ENCODE data around the gene ARHGAP45.
"Not testable (repeated sequence)": the region's sequence is repeated elsewhere in the genome, so short reads cannot be mapped to it uniquely, and the experiment has no call there.

ARHGAP45 gene, protein sequence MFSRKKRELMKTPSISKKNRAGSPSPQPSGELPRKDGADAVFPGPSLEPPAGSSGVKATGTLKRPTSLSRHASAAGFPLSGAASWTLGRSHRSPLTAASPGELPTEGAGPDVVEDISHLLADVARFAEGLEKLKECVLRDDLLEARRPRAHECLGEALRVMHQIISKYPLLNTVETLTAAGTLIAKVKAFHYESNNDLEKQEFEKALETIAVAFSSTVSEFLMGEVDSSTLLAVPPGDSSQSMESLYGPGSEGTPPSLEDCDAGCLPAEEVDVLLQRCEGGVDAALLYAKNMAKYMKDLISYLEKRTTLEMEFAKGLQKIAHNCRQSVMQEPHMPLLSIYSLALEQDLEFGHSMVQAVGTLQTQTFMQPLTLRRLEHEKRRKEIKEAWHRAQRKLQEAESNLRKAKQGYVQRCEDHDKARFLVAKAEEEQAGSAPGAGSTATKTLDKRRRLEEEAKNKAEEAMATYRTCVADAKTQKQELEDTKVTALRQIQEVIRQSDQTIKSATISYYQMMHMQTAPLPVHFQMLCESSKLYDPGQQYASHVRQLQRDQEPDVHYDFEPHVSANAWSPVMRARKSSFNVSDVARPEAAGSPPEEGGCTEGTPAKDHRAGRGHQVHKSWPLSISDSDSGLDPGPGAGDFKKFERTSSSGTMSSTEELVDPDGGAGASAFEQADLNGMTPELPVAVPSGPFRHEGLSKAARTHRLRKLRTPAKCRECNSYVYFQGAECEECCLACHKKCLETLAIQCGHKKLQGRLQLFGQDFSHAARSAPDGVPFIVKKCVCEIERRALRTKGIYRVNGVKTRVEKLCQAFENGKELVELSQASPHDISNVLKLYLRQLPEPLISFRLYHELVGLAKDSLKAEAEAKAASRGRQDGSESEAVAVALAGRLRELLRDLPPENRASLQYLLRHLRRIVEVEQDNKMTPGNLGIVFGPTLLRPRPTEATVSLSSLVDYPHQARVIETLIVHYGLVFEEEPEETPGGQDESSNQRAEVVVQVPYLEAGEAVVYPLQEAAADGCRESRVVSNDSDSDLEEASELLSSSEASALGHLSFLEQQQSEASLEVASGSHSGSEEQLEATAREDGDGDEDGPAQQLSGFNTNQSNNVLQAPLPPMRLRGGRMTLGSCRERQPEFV

DNA sequence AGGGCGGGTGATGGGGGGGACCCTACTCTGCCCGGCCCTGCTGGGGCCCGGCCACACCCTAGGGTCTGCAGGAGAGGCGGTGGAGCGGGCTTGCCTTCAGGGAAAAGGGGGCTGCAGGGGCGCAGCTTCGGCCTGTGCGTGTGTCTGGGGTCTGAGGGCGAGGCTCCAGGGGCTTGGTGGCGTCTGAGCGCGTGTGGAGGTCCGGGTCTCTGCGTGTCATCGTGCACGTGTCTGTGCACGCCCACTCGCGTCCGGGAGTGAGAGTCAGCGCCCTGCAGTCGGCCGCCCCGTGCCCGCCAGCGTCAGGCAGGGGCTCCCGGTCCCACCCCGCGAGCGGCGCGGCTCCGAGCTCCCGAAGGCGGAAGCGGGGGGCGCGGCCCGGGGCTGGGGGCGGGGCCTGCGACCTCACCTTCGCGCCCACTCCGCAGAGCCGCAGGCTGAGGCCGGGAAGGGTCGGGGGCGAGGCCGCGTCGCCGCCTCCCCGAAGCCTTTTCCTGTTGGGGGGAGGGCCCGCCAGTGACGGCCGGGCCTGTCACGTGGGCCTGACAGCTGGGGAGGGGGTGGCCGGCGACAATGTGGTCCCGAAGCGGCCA lies at the start of gene ARHGAP45:
ARHGAP45 (plus strand) TSS at position 420 of the 593 bp plus-strand sequence. CDS start 239 bp downstream, outside the sequence.
- FAIRE-seq, result no peak

DNA sequence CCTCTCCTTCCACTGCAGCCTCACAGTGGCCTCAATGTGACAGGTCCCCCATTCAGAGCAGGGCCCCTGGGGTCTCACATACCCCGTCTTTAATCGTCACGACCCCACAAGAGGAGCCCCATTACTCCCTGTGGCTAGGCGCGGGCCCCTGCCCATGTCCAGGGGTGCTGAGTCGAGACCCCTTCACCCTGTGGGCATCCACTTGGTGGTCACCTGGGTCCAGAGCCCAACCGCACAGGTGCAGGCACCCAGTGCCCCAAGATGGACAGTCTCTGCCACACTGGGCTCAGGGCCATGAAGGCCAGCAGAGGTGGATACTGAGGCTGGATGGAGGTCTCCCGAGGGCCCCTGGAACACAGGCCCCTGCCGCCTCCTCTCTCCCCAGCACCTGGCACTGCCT lies 49.1 kb upstream of the ARHGAP45 start:
- FAIRE-seq, result no peak

DNA sequence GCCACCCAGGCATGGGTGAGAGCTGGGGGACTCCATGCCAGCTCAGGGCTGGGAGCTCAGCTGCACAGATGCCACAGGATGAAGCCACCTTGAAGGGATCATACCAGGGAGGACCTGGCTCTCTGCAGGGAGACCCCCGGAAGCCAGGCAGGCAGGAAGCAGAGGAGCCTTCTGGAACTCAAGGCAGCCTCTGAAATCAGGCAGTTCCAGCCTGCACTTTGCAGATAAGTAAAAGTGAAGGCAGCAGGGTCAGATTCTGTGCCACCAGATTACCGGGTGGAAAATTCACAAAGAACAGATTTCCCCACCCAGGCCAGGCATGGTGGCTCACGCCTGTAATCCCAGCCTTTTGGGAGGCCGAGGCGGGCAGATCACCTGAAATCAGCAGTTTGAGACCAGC lies 48.6 kb upstream of the ARHGAP45 start:
- FAIRE-seq, result no peak

DNA sequence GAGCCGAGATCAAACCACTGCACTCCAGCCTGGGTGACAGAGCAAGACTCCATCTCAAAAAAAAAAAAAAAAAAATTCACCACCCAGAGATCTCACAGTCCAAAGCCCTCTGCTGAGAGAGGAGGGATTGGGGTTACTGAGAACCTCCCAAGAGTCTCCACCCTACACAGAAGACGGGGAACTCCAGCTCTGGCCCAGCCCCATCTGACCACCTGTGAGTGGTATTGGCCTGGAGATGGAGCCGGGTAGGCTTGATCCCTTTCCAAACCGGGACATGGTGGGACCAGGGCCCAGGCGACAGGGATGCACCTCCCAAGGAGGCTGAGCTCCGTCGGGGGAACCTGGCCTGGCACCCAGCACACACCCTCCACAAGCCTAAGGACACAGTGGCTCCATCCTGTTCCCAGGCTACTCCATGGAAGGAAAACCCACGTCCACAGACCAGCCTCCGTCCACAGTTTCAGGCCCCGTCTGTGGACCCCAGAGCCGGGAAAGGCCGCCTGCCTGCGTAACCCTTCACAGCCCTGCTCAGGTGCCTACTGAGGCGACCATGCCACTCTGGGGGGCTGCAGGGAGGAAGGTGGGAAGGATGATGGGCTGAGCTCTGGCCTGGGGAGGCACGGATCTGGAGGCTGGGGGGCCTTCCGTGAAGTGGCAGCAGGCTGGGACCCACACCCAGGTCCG lies 47.9 kb upstream of the ARHGAP45 start:
- no peak for FAIRE-seq

DNA sequence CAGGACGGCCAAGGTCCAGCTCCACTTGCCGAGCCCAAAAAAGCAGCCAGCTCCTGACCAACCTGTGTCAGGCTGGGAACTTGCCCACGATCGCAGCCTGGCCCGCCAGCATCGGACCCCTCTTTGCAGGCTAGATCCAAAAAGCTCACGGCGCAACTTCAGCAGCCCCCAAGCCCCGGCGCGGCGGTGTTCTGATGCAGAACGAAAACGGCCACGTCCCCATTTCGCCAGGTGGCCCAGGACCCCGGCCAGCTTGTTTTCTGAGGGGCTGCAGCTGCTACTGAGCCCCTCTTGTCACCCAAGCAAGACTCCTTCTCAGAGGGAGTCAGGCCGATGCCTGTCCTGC lies 47.4 kb upstream of the ARHGAP45 start:
- no peak for FAIRE-seq

DNA sequence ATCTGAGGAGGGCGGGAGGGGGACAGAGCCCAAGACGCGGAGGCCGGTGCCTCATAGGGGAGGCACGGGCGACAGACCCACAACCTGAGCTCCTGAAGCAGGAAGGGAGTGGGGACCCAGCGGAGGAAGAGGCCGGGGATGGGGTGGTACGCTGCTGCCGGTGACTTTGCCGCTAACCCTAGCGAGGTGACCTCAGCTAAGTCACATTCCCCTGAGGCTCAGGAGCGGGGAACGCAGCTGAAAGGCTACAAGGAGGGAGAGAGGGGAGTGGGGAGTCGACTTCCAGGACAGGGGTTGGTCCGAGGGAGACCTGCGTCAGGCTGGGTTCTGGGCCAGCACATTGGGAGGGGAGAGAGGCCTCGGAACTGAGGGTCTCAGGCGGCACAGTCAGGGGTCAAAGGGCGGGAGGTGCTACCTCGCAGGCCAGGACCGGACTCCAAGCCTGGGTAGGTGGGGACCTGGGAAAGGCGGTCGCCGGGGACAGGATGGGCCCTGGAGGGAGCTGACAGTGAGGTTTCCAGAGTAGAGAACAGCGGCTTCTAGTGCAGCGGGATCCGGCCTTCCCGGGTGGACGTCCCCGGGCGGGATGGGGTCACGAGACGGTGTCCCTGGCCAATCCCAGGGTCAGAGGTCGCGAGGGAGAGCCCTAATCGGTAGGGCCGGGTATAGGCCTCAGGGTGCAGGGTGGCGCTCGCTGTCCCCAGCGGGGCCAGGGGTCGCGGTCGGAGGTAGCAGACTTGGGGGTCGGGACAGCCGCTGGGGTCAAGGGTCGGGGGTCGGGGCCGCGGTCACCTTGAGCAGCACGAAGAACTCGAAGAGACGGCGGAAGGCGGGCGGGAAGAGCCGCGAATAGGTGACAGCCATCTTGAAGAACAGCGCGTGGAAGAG lies 46.7 kb upstream of the ARHGAP45 start:
- FAIRE-seq, result no peak

DNA sequence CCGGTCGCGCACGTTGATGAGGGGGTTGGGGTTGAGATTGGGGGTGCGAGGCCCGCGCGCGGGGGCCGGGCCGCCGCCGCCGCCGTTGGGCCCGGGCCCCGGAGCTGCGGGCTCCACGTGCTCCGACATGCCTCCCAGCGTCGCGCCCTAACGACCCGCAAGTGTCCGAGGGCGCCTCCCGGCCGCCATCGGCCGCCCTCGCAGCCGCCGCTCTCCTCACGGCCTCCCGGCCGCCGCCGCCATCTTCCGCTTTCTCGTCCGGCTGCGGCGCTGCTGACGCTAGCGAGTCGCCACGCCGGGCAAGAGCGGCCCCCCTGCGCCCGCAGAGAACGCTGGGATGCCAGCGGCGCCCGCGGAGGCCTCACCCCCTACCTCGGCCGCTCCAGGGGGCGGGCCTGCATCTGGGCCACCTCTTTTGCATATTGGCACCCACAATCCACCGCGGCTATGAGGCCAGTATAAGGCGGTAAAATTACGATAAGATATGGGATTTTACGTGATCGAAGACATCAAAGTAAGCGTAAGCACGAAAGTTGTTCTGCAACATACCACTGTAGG lies 46.0 kb upstream of the ARHGAP45 start, which contains the start of gene TMEM259:
TMEM259 (minus strand) TSS at position 256 of the 558 bp plus-strand sequence; CDS start at position 129, 127 bp downstream.
- no peak for FAIRE-seq

DNA sequence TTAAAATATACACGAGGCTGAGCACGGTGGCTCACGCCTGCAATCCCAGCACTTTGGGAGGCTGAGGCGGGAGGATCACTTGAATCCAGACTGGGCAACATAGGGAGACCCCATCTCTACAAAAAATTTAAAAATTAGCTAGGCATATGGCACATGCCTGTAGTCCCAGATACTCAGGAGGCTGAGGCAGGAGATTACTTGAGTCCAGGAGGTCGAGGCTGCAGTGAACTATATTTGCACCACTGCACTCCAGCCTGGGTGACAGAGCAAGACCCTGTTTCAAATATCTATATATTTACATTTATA lies 43.1 kb upstream of the ARHGAP45 start:
- FAIRE-seq, result not testable (repeated sequence)

DNA sequence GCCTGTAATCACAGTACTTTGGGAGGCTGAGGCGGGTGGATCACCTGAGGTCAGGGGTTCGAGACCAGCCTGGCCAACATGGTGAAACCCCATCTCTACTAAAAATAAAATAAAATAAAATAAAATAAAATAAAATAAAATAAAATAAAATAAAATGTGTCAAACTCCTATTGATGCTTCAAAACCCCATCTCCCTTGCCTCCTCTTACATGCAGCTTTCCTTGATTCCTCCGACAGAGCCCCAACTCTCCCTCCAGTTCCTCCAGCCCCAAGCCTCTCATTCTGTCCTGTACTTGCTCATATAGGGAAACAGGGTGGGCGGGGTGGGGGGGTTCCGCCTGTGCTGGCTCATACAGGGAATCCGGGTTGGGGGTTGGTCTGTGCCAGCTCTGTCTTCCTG lies 41.9 kb upstream of the ARHGAP45 start:
- not testable (repeated sequence) for FAIRE-seq

DNA sequence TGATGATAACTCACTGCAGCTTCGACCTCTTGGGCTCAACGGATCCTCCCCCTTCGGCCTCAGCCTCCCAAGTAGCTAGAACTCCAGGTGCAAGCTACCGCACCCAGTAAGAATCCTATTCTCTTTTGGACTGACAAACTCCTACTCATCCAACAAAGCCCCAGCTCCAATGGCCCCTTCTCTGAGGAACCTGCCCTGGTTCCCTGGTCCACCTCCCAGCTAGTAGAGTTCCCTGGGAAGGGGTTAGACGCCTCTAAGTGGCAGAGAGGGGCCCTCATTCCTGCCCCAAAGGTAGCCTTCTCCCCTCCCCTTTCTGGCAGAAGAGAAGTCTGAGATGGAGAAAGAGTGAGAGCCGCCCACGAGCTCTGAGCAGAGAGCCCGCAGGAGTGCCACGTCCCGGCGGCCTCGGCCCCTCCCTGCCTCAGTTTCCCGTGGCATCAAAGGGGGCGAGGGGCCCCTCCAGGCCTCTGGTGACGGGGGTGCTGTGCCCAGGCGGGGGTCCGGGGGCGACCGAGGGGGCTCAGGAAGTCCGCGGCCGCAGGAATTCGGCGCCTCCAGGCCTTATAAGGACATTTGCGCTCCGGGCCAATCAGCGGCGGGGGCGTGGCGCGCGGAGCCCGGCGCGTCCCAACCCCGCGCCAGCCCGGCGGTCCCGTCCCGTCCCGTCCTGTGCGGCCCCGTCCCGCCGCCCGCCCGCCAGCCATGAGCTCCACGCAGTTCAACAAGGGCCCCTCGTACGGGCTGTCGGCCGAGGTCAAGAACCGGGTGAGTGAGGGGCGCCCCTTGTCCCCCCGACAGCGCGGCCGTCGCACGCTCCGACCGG lies 40.8 kb upstream of the ARHGAP45 start, which contains the start of gene CNN2:
CNN2 (plus strand) TSS at position 649 of the 823 bp plus-strand sequence; CDS start at position 703, 54 bp downstream.
- no peak for FAIRE-seq

DNA sequence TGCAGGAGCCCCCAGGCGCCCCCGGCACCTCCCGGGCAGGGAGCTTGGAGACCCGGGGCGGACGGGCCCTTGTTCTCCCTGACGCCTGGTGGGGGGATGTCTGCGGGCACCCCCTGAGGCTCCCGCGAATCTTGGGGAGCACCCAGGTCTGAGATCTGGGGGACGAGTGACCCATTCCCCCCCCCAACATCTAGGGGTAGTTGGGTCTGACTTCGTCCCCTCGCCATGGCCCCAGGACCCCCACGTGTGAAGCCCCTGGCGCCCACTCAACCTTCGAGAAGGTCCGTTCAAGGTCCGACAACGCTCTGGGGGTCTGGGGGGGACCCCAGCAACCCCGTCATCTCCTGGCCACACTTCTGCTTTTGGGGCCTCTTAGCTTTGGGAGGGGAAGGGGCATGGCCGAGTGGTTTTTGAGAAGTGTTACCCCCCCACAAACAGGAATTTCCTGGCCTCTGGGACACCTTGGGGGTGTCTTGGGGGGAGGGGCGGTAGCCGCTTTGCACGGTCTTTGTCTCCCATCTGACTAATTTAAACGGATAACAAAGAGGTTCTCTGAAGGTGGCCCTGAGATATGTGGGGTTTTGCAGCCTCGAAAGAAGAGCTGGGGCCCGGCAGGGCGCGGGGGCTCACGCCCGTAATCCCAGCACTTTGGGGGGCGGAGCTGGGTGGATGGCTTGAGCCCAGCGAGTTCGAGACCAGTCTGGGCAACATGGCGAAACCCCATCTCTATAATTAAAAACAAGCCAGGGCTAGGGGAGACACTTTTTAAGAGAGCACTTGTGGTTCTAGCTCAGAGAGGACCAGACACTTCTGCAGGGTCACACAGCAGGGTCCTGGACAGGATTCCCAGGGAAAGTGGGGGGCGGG lies 40.0 kb upstream of the ARHGAP45 start:
- FAIRE-seq, result no peak

DNA sequence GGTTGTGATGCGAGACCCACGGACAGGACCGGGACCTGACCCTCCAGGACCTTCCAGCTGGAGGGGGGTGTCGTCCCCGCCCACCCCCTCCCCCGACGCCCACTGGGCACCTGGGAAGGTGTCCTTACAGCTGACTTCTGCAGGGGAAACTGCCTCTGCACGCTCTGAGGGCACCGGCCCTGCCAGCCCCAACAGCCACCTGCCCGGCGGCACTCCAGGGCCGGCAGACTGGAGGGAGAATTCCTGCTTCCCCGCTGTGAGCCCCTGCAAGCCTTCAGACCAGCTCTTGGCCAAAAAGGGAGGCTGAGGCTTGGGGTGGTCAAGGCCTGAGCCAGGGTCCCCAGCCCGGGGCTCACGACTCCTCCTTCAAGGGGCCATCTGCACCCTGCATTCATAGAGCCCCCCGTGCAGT lies 39.3 kb upstream of the ARHGAP45 start:
- no peak for FAIRE-seq

DNA sequence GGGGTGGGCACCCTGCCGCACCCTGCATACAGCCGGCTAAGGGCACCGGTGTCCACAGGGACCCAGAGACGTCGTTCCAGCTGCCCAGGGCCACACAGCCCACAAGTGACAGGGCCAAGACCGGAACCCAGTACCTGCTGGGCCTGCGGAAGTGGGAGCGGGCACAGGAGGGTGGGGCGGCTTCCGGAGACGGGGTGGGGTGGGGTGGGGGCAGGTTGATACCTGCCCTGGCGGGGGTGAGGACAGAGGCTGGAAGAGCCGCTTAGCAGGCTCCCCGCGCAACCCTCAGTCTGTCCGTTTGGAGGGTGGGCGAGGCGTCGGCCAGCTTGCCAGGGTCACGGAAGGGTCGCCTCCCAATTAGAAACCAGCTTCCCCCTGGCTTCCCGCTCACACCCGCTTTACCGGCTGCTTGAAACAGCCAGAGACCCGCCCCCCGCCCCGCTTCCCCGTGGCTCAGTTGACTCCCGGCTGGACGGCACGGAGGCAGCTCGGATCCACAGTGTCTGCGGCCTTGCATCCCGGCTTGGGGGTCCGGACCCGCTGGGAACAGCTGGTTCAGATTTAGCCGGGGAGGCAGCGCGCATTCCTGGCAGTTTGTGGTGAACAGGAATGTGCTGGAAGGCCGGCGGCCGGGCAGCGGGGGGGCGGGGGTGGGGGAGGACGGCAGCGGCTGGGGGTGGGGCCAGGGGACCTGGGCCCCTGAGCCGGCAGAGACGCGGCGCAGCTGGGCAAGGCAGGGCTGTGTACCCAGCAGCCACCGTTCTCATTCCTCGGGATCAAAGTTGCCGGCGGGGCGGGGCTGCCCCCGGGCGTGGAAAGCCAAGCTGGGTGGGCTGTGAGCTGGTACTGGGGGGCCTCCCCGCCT lies 38.7 kb upstream of the ARHGAP45 start:
- no peak for FAIRE-seq

DNA sequence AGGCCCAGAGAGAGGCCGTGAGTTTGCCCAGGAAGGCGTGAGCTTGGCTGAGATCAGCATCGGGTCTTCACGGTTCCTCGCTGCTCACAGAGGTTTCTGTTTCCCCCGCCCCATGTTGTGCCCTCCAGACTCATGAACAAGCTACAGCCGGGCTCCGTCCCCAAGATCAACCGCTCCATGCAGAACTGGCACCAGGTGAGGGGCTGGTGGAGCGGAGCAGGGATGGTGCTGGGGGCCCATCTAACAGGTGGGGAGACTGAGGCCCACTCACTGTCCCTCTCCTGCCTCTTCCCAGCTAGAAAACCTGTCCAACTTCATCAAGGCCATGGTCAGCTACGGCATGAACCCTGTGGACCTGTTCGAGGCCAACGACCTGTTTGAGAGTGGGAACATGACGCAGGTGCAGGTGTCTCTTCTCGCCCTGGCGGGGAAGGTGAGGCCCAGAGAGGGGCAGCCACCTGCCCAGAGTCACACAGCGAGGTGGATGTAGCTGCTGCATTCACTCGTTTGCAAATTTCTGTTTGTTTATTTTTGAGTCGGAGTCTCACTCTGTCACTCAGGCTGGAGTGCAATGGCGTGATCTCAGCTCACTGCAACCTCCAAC lies 34.6 kb upstream of the ARHGAP45 start:
- no peak for FAIRE-seq

DNA sequence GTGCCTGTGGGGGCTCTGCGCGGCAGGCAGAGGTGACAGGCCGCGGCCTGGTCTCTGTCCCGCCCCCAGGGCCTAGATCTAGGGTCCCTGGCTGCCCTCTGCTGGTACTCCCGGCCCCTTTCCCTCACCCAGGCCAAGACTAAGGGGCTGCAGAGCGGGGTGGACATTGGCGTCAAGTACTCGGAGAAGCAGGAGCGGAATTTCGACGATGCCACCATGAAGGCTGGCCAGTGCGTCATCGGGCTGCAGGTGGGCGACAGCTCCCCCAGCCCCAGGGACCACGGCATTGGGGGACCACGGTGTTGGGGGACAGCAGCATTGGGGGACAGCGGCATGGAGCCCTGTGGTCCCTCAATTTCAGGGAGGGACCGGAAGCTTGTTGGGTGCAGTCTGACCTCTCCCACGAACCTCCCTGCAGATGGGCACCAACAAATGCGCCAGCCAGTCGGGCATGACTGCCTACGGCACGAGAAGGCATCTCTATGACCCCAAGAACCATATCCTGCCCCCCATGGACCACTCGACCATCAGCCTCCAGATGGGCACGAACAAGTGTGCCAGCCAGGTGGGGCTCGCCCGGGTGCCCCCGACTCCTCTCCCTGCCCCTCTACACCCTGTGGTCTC lies 30.9 kb upstream of the ARHGAP45 start:
- no peak for FAIRE-seq

DNA sequence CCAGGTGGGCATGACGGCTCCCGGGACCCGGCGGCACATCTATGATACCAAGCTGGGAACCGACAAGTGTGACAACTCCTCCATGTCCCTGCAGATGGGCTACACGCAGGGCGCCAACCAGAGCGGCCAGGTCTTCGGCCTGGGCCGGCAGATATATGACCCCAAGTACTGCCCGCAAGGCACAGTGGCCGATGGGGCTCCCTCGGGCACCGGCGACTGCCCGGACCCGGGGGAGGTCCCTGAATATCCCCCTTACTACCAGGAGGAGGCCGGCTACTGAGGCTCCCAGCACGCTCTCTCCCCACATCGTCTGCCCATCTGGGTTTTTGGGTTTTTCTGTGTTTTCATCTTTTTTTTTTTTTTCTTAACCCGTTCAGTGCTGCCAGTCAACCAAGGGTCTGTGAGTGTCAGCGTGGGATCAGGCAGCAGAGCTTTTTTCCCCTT lies 29.3 kb upstream of the ARHGAP45 start:
- FAIRE-seq, result no peak
